GM12874 (cell line): ENCODE data around the gene CLSTN3.

Experiments used
- TF ChIP-seq, protein P1 (sequence below): IDR thresholded peaks from 2 replicates; pipeline ENCODE4 v1.5.1; 2011; ENCODE audit warnings: low read depth, mild to moderate bottlenecking, control low read depth, low read length, moderate library complexity; ENCODE audit not compliant: insufficient read depth

The CLSTN3 gene

DNA sequence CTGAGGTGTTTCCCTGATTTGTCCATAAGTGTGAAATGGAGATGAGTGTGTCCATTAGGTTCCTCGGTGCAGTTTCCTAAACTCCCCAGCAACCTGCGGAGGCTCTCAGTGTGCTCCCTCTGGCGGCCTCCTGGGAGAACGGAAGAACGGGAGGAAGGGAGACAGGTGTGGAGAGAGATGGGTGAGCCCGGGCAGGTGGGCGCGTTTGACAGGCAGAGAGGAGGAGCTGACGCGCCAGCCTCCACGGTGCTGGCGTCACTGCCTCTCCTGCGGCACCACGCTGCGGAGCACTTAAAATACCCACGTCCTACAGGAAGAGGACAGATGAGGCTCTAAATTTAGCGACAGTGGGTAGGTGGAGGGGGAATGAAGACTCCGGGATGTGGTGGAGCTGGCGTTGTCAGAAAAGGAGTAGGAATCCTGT lies 32.5 kb downstream of the CLSTN3 start:
- TF ChIP-seq, protein P1, sequence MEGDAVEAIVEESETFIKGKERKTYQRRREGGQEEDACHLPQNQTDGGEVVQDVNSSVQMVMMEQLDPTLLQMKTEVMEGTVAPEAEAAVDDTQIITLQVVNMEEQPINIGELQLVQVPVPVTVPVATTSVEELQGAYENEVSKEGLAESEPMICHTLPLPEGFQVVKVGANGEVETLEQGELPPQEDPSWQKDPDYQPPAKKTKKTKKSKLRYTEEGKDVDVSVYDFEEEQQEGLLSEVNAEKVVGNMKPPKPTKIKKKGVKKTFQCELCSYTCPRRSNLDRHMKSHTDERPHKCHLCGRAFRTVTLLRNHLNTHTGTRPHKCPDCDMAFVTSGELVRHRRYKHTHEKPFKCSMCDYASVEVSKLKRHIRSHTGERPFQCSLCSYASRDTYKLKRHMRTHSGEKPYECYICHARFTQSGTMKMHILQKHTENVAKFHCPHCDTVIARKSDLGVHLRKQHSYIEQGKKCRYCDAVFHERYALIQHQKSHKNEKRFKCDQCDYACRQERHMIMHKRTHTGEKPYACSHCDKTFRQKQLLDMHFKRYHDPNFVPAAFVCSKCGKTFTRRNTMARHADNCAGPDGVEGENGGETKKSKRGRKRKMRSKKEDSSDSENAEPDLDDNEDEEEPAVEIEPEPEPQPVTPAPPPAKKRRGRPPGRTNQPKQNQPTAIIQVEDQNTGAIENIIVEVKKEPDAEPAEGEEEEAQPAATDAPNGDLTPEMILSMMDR, result 0 out of 2 replicates have a peak, but pooled peaks have one; percentile 29

DNA sequence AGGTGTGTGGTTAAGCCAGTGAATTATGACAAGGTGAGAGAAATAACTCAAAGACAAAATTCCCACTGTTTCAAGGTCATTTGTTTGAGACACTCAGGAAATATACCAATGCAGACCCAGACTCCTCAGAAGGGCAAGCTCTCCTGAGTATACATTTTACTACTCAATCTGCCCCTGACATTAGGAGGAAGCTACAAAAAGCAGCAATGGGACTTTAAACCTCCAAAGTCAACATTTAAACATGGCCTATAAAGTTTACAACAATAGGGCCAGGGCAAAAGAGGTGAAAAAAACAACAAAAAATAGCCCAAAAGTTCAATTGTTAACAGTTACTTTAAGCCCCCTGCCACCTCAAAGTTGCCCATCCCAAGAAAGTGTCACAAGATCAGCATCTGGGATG lies 39.8 kb downstream of the CLSTN3 start:
- TF ChIP-seq, protein P1, result no peak

DNA sequence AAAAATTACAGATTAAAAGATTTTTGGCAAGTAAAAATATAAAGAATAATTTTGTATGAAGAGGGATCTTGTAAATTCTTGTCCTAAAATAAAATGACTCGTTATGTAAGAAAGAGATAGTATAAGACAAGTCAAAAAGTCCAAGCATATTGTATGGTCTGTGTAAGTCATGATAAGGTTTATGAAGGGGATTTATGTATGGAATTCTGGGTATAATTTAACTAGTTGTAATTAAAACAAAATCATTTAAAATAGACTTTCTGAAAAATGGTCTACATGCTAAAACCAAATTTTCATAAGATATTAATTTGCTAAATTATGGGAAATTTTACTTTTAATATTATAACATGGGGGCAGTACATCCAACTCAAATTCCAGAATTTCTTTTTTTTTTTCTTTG lies 41.7 kb downstream of the CLSTN3 start:
- TF ChIP-seq, protein P1, result no peak

DNA sequence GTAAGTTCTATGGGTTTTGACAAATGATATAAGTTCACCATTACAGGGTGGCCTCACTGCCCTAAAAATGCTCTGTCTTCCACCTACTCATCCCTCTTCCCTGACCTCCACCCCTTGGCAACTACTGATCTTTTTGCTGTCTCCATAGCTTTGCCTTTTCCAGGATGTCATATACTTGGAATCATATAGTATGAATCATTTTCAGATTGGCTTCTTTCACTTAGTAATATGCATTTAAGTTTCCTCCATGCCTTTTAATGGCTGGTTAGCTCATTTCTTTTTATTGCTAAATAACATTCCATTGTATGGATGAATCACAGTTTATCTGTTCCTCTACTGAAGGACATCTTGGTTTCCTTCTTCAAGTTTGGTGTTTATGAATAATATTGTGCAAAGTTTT lies 45.3 kb downstream of the CLSTN3 start:
- TF ChIP-seq, protein P1, result no peak

DNA sequence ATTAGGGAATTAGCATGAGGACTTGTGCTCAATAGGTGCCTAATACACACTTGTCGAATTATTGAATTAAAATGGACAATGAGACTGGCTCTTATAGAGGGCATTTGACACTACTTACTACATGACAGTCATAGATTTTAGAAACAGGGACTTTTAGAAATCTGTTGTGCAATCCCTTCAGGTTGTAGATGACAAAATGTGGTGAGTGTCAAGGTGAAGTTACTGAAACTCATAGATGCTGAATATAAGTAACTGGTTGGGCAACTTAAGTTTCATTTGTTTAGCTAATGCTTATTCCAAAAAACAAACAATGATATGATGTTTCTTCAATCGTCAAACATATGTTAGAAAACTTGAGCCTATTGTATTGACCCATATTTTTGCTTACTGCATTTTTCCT lies 46.4 kb downstream of the CLSTN3 start:
- TF ChIP-seq, protein P1, result no peak

DNA sequence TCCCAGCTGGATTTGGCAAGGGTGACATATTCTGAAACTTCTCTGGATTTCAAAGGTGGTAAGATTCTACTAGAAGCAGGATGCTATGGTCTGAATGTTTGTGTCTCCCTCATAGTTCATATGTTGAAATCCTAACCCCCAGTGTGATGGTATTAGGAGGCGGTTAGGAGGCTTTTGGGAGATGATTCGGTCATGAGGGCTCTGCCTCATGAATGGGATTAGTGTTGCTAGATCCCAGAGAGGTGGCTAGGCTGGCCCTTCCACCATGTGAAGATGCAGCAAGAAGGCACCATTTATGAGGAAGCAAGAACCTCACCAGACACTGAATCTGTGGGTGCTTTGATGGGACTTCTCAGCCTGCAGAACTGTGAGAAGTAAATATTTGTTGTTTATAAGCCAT lies 48.3 kb downstream of the CLSTN3 start:
- TF ChIP-seq, protein P1, result no peak

DNA sequence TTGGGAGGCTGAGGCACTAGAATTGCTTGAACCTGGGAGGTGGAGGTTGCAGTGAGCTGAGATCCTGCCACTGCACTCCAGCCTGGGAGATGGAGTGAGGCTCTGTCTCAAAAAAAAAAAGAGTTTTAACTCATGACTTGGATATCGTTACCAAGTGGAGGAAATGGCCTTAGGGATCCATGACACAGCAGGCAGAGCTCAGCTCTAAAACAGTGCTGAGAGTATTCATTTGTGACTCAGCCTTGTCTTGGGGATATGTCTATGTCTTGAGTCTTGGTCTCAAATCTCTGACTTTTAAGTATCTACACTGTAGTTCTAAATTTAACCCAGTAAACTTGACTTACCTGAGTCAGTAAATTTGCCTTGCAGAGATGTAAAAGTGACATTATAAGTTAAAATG lies 50.5 kb downstream of the CLSTN3 start:
- TF ChIP-seq, protein P1, result no peak
